ENCODE data around the gene C1orf167. TPM values are rescaled to one million over a fixed set of nuclear protein-coding genes. Genes with fewer than 3 reads are reported as not detected.

Gene C1orf167
- total and polyA plus RNA-seq, 2 experiments from 2014 or later = 1.7 to 2.2 TPM

GRCh38 chr1:11744287-11744686 is 17.7 kb upstream of the C1orf167 start (continued):
- TF ChIP-seq EZH2phosphoT487 (IDR thresholded peaks at IDR 0.05; ENCODE audit: unreplicated experiment) = no peak
- TF ChIP-seq CREB1 (CRISPR knock-in tag; IDR thresholded peaks at IDR 0.05; ENCODE audit: low read depth) = no peak

GRCh38 chr1:11746092-11746491 is 15.9 kb upstream of the C1orf167 start:
- no peak for DNase-seq (ENCODE audit: low spot score)
- TF ChIP-seq EZH2phosphoT487 (IDR thresholded peaks at IDR 0.05; ENCODE audit: unreplicated experiment) = no peak
- TF ChIP-seq JUNB (IDR thresholded peaks at IDR 0.05; ENCODE audit: unreplicated experiment) = no peak
- TF ChIP-seq ZNF114 (CRISPR knock-in tag; IDR thresholded peaks at IDR 0.05) = no peak
- no peak for TF ChIP-seq ETS1 (IDR thresholded peaks at IDR 0.05)
- TF ChIP-seq REST (IDR thresholded peaks at IDR 0.05; ENCODE audit: unreplicated experiment) = no peak
- no peak for TF ChIP-seq POLR2AphosphoS5 (IDR thresholded peaks at IDR 0.05; ENCODE audit: low read depth)
- TF ChIP-seq EZH2 (IDR thresholded peaks at IDR 0.05; ENCODE audit: low read depth, unreplicated experiment) = no peak
- TF ChIP-seq CREB1 (CRISPR knock-in tag; IDR thresholded peaks at IDR 0.05; ENCODE audit: low read depth) = no peak
- no peak for TF ChIP-seq ZNF331 (CRISPR knock-in tag; IDR thresholded peaks at IDR 0.05; ENCODE audit: low read depth)
- no peak for TF ChIP-seq STAT1 (IDR thresholded peaks at IDR 0.05; ENCODE audit: unreplicated experiment)
- no peak for TF ChIP-seq CTCF (conservative IDR thresholded peaks at IDR 0.05; ENCODE audit: low read depth in 2 of 2)
- TF ChIP-seq ZNF462 (CRISPR knock-in tag; IDR thresholded peaks at IDR 0.05) = no peak
- Histone ChIP-seq H2AFZ (no peak overlapping the region), H3K27ac (ENCODE audit: low read depth) (no peak overlapping the region), H4K20me1 (replicated peaks; ENCODE audit: insufficient read depth) (peaks cover 5% of the 10 kb centered on the region), H3K4me2 (no peak overlapping the region), H3K27me3 (ENCODE audit: insufficient read depth) (no peaks in the 10 kb centered on the region), H3K36me3 (ENCODE audit: insufficient read depth) (no peaks in the 10 kb centered on the region; the same call in 1 of the 2 replicates), H3K79me2 (replicated peaks; ENCODE audit: insufficient read depth) (no peaks in the 10 kb centered on the region), H3K4me3 (no peak overlapping the region), H3K4me1 (ENCODE audit: insufficient read depth) (0 out of 2 replicates have a peak, but pooled peaks cover 5% of the 10 kb centered on the region), H3K9me2 (ENCODE audit: insufficient read depth) (no peaks in the 10 kb centered on the region), H3F3A (replicated peaks; ENCODE audit: low read depth) (0 out of 2 replicates have a peak, but pooled peaks cover 7% of the 10 kb centered on the region)
- H3K27ac Mint-ChIP-seq = no peak overlapping the region
- H3K4me3 Mint-ChIP-seq = no peak overlapping the region
- peaks cover 10% of the 10 kb centered on the region; the same call in 2 of the 3 replicates for H3K4me1 Mint-ChIP-seq
- no peak for ATAC-seq
- peaks cover 25% of the 10 kb centered on the region for H3K36me3 Mint-ChIP-seq (ENCODE audit: low read depth)
- peaks cover 12% of the 10 kb centered on the region for H3K27me3 Mint-ChIP-seq (ENCODE audit: insufficient read depth, low read depth, poor library complexity)
- no peaks in the 10 kb centered on the region for H3K9me3 Mint-ChIP-seq
